ENCODE data around the gene RNGTT. TPM values are rescaled to one million over a fixed set of nuclear protein-coding genes. Genes with fewer than 3 reads are reported as not detected.

The RNGTT gene
- total RNA-seq, 1 experiment from 2014 or later: 19.4 TPM

DNA sequence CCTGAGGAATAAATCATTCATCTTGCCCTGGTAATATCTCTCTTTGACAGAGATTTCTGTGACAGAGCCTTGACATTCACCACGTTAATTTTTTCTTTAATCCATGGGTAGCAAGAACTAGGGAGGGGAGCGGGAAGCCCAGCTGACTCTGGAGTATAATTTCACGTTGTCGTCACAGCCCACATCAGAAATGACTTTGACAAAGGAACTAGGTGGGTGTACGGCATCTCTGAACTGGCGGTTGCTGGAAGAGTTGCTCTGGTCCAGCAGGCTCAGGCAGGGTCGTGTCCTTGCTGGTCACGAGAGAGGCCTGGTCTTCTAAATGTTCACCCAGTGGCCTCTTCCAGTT, 400.2 kb downstream of the RNGTT start:
- H3K36me3 Mint-ChIP-seq (ENCODE audit: insufficient read depth, unreplicated experiment): no peaks in the 10 kb centered on the region
- TF ChIP-seq, protein P1, sequence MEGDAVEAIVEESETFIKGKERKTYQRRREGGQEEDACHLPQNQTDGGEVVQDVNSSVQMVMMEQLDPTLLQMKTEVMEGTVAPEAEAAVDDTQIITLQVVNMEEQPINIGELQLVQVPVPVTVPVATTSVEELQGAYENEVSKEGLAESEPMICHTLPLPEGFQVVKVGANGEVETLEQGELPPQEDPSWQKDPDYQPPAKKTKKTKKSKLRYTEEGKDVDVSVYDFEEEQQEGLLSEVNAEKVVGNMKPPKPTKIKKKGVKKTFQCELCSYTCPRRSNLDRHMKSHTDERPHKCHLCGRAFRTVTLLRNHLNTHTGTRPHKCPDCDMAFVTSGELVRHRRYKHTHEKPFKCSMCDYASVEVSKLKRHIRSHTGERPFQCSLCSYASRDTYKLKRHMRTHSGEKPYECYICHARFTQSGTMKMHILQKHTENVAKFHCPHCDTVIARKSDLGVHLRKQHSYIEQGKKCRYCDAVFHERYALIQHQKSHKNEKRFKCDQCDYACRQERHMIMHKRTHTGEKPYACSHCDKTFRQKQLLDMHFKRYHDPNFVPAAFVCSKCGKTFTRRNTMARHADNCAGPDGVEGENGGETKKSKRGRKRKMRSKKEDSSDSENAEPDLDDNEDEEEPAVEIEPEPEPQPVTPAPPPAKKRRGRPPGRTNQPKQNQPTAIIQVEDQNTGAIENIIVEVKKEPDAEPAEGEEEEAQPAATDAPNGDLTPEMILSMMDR (IDR thresholded peaks at IDR 0.05; ENCODE audit: unreplicated experiment): no peak
- no TSS peak for BruUV-seq (replicated peaks)
- intact Hi-C loops (cut with micrococcal nuclease; ENCODE audit: unreplicated experiment): no loop called here
- H3K4me3 Mint-ChIP-seq (ENCODE audit: low read depth, unreplicated experiment): no peak overlapping the region
- peaks cover 15% of the 10 kb centered on the region for H3K27me3 Mint-ChIP-seq (ENCODE audit: unreplicated experiment)
- H3K9me3 Mint-ChIP-seq (ENCODE audit: low read depth, unreplicated experiment): peaks cover 4% of the 10 kb centered on the region
- no peak overlapping the region for H3K27ac Mint-ChIP-seq (ENCODE audit: unreplicated experiment)
- no peaks in the 10 kb centered on the region for H3K4me1 Mint-ChIP-seq (ENCODE audit: low read depth, unreplicated experiment)
- DNase-seq: no peak
- CTCF ChIA-PET: no interaction called here

DNA sequence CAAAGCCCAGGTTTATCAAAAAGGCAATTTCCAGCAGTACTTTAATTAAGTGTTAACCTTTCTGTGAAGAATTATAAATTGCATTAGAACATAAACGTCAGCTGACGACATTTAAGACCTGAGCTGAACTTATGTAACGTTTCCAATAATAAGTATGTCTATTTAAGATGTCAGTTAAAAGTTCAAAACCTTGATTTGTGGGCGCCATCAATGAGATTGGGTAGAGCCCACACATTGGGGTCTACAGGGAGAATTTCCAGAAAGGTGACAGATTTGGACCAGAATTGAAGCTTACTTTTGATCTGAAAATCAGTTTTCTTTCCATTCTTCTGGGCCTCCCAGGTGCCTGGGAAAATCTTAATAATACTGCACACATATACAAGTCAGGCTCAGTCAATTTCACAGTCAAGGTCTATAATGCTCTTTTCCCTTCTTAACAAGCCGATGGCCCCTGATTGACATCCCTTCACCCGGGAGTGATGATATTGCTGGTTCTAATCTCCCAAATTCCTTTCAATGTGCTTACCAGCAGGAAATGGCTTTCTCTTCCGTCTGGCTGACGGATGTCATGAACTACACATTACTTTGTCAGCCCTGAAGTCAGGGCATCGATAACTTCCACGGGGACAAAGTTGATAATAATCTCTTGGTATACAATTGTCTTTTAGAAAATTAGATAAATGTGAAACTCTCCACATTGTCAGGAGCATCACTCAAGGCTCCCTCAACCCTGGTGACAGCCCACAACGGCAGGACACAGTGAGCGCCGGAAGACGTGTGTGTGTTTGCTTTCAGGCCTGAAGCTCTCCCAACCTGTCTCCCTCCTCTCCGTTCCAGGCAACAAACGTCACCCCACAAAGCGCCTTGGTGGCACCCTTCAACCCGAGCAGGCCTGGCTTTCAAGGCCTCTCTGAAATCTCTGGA, 400.8 kb downstream of the RNGTT start:
- Mint-ChIP-seq H3K27ac (ENCODE audit: unreplicated experiment) (no peak overlapping the region), H3K4me3 (ENCODE audit: low read depth, unreplicated experiment) (no peak overlapping the region), H3K4me1 (ENCODE audit: low read depth, unreplicated experiment) (no peaks in the 10 kb centered on the region), H3K27me3 (ENCODE audit: unreplicated experiment) (peaks cover 15% of the 10 kb centered on the region), H3K36me3 (ENCODE audit: insufficient read depth, unreplicated experiment) (no peaks in the 10 kb centered on the region), H3K9me3 (ENCODE audit: low read depth, unreplicated experiment) (peaks cover 4% of the 10 kb centered on the region)
- no peak for DNase-seq
- no TSS peak for BruUV-seq (replicated peaks)
- CTCF ChIA-PET: no interaction called here
- intact Hi-C loops (cut with micrococcal nuclease; ENCODE audit: unreplicated experiment): no loop called here
- TF ChIP-seq, protein P1 (IDR thresholded peaks at IDR 0.05; ENCODE audit: unreplicated experiment): no peak

DNA sequence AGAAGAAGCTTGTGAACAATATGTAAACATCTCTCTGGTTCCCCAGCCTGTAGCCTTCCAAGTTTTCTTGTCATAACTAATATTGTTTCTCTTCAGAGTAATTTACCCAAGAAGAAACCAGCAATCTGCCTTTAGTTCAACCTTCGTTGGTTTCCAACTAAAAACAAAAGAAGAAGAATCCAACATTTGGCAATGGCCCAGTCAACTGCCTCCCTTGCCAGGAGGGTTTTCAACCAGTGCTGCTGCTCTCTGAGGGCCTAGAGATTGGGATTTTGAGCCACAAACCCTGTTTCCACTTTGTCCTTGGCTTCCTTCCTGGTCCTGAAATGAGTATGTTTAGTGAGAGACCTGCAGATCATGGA, 401.5 kb downstream of the RNGTT start:
- H3K4me3 Mint-ChIP-seq (ENCODE audit: low read depth, unreplicated experiment): no peak overlapping the region
- TF ChIP-seq, protein P1 (IDR thresholded peaks at IDR 0.05; ENCODE audit: unreplicated experiment): no peak
- DNase-seq: no peak
- intact Hi-C loops (cut with micrococcal nuclease; ENCODE audit: unreplicated experiment): no loop called here
- no peaks in the 10 kb centered on the region for H3K36me3 Mint-ChIP-seq (ENCODE audit: insufficient read depth, unreplicated experiment)
- CTCF ChIA-PET: no interaction called here
- no TSS peak for BruUV-seq (replicated peaks)
- H3K4me1 Mint-ChIP-seq (ENCODE audit: low read depth, unreplicated experiment): no peaks in the 10 kb centered on the region
- no peak overlapping the region for H3K27ac Mint-ChIP-seq (ENCODE audit: unreplicated experiment)
- peaks cover 4% of the 10 kb centered on the region for H3K9me3 Mint-ChIP-seq (ENCODE audit: low read depth, unreplicated experiment)
- peaks cover 17% of the 10 kb centered on the region for H3K27me3 Mint-ChIP-seq (ENCODE audit: unreplicated experiment)

DNA sequence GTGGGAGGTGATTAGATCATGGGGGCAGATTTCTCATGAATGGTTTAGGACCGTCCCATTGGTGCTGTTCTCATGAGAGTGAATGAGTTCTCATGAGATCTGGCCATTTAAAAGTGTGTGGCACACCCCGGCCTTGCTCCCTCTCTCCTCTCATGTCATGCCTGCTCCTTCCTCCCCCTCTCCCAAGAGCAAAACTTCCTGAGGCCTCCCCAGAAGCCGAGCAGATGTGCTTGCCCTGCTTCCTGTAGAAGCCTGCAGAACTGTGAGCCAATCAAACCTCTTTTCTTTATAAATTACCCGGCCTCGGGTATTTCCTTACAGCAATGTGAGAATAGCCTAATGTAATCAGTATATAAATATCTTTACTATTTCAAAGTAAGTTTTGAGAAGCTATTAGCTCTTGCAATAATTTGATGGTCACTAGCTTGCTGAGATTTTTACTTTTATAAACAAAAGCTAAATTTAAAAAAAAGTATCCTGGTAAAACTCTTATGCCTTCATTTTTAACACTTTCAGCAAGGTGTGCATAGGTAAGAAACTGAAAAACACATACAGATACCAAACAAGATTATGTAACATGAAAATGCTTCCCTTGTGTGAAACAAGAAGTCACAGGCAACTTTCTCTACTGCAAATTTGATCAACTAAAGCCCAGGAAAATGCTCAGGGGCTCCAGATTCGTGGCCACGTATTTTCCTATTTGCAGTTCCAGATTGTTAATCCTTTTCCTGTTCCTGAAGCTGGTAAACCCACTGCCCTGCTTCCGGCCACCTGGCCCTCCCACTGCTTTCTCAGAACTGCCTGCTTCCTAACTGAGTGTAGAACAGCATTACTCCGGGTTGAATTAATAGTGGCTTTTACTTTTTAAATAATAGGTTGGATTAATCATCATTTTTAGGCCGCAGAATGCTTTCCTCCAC, 402.1 kb downstream of the RNGTT start:
- Mint-ChIP-seq H3K36me3 (ENCODE audit: insufficient read depth, unreplicated experiment) (no peaks in the 10 kb centered on the region), H3K4me3 (ENCODE audit: low read depth, unreplicated experiment) (no peak overlapping the region), H3K27ac (ENCODE audit: unreplicated experiment) (no peak overlapping the region), H3K27me3 (ENCODE audit: unreplicated experiment) (peaks cover 18% of the 10 kb centered on the region), H3K9me3 (ENCODE audit: low read depth, unreplicated experiment) (peaks cover 8% of the 10 kb centered on the region), H3K4me1 (ENCODE audit: low read depth, unreplicated experiment) (no peaks in the 10 kb centered on the region)
- CTCF ChIA-PET: no interaction called here
- DNase-seq: no peak
- BruUV-seq (replicated peaks): no TSS peak
- intact Hi-C loops (cut with micrococcal nuclease; ENCODE audit: unreplicated experiment): no loop called here
- TF ChIP-seq, protein P1 (IDR thresholded peaks at IDR 0.05; ENCODE audit: unreplicated experiment): no peak

Other genes starting within 250 kb of the RNGTT start
- gene PNRC1, start 117.1 kb upstream of the RNGTT start, total RNA-seq (2022): 45.4 and 46.2 TPM in 2 replicates
- 1.7 and 1.8 TPM in 2 replicates for gene SRSF12, start 154.5 kb upstream of the RNGTT start, total RNA-seq (2022)
- 26.6 and 33.2 TPM in 2 replicates for gene PM20D2, start 182.4 kb upstream of the RNGTT start, total RNA-seq (2022)